ENCODE data around the gene OTUD4. TPM values are rescaled to one million over a fixed set of nuclear protein-coding genes. Genes with fewer than 3 reads are reported as not detected.
A peak's percentile ranks its signal among the peaks of the same experiment; 100 is the strongest.

Gene OTUD4
- total RNA-seq, 1 experiment from 2014 or later, result 16.4 TPM

DNA sequence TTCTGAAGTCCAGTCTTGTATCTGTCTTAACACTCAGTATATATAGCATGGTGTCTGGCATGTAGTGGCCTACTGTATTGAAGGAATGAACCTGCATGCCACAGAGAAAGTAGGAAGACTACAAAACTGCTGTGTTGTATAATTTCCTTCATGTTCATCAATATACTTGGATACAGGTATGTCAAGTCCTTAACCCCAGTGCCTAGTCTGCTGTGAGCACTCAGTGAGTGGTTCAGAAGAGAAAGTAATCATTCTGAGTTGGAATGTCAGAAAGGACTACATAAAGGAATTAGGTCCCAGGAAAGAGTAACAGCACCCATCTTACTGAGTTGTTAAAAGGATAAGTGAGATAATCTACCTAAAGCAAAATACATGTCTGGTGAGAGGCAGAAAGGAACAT, 50.3 kb downstream of the OTUD4 start:
- Histone ChIP-seq H3K4me3 (ENCODE audit: insufficient read depth, low read depth, low read length) (no peak overlapping the region), H3K27me3 (ENCODE audit: control insufficient read depth, insufficient read depth, low read length) (no peaks in the 10 kb centered on the region), H3K36me3 (replicated peaks; ENCODE audit: control insufficient read depth, insufficient read depth, low read length) (peaks cover 5% of the 10 kb centered on the region)
- DNase-seq, result no peak

DNA sequence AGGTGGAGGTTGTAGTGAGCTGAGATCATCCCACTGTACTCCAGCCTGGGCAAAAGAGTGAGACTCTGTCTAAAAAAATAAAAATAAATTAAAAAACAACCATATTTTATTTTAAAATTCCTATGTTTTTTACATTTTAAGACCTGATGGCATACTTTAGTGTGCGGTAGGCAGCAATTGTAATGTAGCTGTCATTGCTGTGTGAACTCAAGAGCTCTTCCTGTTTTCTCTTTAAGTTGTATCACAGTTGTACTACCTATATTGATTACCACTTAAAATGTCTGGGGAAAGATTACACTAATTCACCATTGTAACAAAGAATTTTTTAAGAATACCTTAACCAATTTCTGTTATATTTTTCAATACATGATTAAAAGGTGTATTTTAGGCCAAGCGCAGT, 55.0 kb downstream of the OTUD4 start:
- Histone ChIP-seq H3K4me3 (ENCODE audit: insufficient read depth, low read depth, low read length) (no peak overlapping the region), H3K27me3 (ENCODE audit: control insufficient read depth, insufficient read depth, low read length) (no peaks in the 10 kb centered on the region), H3K36me3 (replicated peaks; ENCODE audit: control insufficient read depth, insufficient read depth, low read length) (peaks cover 14% of the 10 kb centered on the region)
- no peak for DNase-seq

DNA sequence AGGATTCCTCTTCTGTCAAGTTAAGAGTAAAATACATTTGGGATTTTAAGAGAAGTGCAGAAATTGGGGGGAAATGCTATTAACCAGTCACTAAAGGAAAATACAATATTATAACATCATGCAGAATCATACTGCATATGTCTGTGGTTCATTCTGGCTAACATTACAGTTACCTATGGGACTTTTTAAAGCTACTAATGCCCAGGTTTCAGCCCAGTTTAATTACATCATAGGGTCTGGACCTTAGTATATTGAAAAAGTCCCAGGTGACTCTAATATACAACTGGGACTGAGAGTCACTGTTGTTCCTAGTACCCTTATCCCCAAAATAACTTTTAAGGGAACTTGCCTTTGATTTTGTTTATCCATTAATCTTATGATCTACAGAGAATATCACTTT, 72.3 kb downstream of the OTUD4 start:
- H3K27me3 ChIP-seq (ENCODE audit: control insufficient read depth, insufficient read depth, low read length), result no peaks in the 10 kb centered on the region
- no peak for DNase-seq
- H3K36me3 ChIP-seq (replicated peaks; ENCODE audit: control insufficient read depth, insufficient read depth, low read length), result peaks cover 18% of the 10 kb centered on the region
- H3K4me3 ChIP-seq (ENCODE audit: insufficient read depth, low read depth, low read length), result no peak overlapping the region

DNA sequence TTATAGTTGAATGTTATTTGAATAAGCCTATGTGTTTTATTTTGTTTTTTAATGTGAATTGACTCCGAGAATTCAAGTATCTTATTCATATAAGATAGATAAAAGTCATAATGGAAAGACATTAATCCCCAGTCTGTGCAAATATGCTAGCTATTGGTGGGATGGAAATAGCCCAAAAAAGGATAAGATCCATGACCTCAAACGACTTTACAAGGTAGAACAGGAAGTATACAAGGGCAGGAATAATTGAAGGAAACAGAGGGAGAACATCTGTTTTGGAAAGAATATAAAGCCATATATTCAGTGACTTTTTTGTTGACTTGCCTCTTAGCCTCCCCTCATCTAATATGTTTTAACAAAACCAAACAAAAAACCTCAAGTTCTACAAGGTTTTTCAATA, 73.3 kb downstream of the OTUD4 start:
- DNase-seq, result no peak
- H3K4me3 ChIP-seq (ENCODE audit: insufficient read depth, low read depth, low read length), result no peak overlapping the region
- H3K27me3 ChIP-seq (ENCODE audit: control insufficient read depth, insufficient read depth, low read length), result no peaks in the 10 kb centered on the region
- peaks cover 12% of the 10 kb centered on the region for H3K36me3 ChIP-seq (replicated peaks; ENCODE audit: control insufficient read depth, insufficient read depth, low read length)

DNA sequence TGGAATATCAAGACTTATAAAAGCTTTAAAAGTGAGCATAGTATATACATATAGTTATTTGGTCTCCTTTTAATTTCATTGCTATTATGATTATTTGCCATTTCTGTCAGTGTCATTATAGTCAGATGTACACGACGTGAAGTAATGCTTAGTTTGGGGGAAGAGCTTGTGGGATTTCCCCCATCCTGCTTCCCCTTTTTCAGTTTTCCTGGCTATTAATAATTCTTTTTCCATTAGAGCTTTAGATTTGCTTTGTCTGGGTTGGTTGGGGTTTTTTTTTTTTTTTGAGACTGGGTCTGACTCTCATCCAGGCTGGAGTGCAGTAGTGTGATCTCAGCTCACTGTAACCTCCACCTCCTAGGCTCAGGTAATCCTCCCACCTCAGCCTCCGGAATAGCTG, 76.9 kb downstream of the OTUD4 start:
- no peak overlapping the region for H3K4me3 ChIP-seq (ENCODE audit: insufficient read depth, low read depth, low read length)
- DNase-seq, result no peak
- H3K36me3 ChIP-seq (replicated peaks; ENCODE audit: control insufficient read depth, insufficient read depth, low read length), result peaks cover 11% of the 10 kb centered on the region
- no peaks in the 10 kb centered on the region for H3K27me3 ChIP-seq (ENCODE audit: control insufficient read depth, insufficient read depth, low read length)

DNA sequence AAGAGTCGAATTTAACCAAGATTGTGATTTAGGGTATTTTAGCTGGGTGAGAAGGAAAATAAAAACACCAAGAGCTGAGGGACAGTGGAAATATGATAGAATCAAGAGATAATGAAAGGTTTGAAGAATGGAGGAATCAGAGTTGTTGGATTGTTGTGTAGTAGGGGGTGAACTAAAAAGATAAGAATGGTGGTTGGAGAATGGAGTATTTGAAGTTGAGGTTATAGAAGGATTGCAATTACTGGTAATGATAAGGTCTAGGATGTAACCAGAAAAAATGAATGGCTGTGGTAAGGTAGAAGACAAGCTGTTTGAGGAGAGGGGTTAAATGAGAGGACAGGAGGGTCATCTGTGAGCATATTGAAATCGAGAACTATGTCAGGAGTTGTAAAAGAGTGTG, 77.8 kb downstream of the OTUD4 start:
- H3K4me3 ChIP-seq (ENCODE audit: insufficient read depth, low read depth, low read length), result no peak overlapping the region
- no peaks in the 10 kb centered on the region for H3K27me3 ChIP-seq (ENCODE audit: control insufficient read depth, insufficient read depth, low read length)
- no peak for DNase-seq
- peaks cover 11% of the 10 kb centered on the region for H3K36me3 ChIP-seq (replicated peaks; ENCODE audit: control insufficient read depth, insufficient read depth, low read length)

DNA sequence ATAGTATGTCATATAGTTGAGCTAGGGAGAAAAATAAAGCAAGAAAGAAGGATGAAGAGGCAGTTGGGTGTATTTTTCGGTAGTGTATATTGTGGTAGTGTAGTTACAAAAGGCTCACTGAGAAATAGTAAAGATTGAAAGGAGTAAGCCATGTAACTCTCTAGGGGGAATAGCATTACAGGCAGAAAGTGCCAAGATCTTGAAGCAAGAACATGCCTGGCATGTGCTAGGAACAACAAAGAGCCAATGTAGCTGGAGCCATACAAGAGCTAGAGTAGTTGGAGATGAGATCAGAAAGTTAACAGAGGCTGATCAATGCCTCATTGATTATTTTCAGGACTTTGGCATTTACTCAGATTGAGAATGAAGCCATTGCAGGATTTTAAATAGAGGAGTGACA, 79.3 kb downstream of the OTUD4 start:
- H3K27me3 ChIP-seq (ENCODE audit: control insufficient read depth, insufficient read depth, low read length), result no peaks in the 10 kb centered on the region
- no peak overlapping the region for H3K4me3 ChIP-seq (ENCODE audit: insufficient read depth, low read depth, low read length)
- peaks cover 10% of the 10 kb centered on the region for H3K36me3 ChIP-seq (replicated peaks; ENCODE audit: control insufficient read depth, insufficient read depth, low read length)
- no peak for DNase-seq

DNA sequence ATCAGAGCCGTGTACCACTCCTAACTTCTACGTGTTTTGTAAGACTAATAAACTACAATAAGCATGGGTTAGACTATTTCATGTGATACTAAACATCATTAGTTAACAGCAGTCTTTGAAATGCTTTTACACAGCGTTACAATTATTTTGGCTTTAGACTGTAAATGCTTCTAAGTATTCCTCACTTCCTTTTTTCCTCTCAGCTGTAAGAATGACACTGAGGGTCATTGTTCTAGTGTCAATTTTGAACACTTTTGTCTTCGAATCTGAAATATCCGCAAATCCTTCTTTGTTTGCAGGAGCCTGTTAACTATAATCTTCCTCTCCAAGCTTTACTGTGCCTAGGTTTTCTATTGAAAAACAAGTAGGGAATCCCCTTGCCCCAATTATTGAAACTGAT, 80.7 kb downstream of the OTUD4 start:
- Histone ChIP-seq H3K27me3 (ENCODE audit: control insufficient read depth, insufficient read depth, low read length) (no peaks in the 10 kb centered on the region), H3K4me3 (ENCODE audit: insufficient read depth, low read depth, low read length) (peak overlapping the region; percentile 3), H3K36me3 (replicated peaks; ENCODE audit: control insufficient read depth, insufficient read depth, low read length) (peaks cover 3% of the 10 kb centered on the region)
- no peak for DNase-seq

DNA sequence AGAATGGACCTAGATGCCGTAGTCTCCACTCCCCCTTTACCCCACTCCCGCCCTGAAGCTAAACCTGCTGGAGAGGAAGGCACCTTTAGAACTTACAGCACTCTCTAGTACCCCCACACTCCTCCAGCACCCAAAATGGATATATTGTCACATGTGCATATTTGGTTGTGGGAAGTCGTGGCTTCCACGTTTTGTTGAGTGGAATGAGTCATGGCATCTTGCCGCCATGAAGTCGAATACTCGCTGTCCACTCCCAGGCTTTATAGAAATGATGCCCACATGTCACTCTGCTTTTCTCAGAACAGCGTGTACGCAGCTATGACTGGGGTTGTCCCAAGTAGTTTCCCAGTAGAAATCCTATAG, 81.7 kb downstream of the OTUD4 start:
- H3K27me3 ChIP-seq (ENCODE audit: control insufficient read depth, insufficient read depth, low read length), result no peaks in the 10 kb centered on the region
- no peak for DNase-seq
- peaks cover 4% of the 10 kb centered on the region for H3K36me3 ChIP-seq (replicated peaks; ENCODE audit: control insufficient read depth, insufficient read depth, low read length)
- H3K4me3 ChIP-seq (ENCODE audit: insufficient read depth, low read depth, low read length), result peak overlapping the region; percentile 91

DNA sequence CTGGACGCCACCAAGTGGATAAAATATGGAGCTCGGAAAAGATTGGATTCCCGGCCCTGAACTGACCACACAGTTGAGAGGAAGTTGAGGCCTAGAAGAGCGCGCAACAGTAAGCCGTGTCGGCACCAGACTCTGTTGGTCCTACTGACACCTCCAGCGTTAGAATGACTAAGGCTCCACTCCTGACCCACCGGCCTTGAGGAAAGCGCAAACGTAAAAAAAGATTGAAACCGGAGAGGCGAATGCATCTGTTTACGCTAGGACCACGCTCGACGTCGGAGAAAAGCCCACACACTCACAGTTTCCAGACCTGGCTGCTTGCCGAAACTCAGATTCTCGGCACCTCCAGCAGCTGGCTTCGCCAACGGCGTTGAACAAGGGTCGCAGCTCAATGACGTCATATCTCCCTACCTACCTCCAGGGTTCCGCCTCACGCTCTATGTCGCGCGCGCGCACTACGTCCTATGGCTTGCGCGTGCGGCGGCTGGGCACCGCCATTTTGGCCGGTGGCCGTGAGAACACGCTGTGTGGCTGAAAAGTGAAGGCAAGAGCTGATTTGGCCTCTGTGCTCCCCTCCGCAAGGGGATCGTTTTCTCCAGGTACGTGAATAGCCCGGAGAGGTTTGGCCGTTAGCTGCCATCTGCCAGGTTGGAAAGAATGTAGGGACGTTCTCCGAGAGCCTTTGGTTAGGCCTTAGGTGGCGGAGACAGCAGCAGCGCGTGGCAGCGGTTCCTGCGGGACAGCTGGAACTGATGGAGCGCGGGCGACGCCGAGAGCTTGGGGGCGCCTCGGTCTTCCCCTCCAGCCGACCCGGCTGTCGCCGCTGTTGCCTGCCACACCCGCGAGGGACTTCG, 82.3 kb downstream of the OTUD4 start, which contains the start of the genes ABCE1 and ANAPC10:
ABCE1 (plus strand) TSS at position 491 of the 854 bp plus-strand sequence. CDS start 6,102 bp downstream, outside the sequence.
ANAPC10 (minus strand) TSS at position 376 of the 854 bp plus-strand sequence. CDS start 2,097 bp downstream, outside the sequence.
- peaks cover 4% of the 10 kb centered on the region for H3K36me3 ChIP-seq (replicated peaks; ENCODE audit: control insufficient read depth, insufficient read depth, low read length)
- DNase-seq, result peak; percentile 85

DNA sequence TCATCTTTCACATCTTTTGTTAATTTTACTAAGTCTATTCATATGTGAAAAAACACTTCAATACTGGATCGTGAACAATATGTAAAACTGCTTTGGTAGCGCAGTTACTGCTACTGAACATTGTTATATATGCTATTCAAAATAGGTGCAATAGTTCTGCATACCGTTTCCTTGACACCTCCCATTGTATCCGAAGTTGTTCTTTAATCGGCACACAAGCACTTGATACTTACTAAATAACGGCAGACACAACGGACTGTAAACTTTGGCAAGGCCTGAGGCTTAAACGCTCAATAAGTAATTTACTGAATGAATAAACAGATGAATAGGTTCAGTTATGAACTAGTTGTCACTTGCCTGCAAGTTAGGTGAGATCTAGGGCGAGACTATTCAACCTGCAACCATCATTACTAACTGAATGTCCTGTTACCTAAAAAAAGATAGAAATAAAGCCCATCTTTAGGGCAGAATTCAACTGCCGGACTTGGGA, 83.0 kb downstream of the OTUD4 start:
- Histone ChIP-seq H3K36me3 (replicated peaks; ENCODE audit: control insufficient read depth, insufficient read depth, low read length) (peaks cover 4% of the 10 kb centered on the region), H3K4me3 (ENCODE audit: insufficient read depth, low read depth, low read length) (peak overlapping the region; percentile 91), H3K27me3 (ENCODE audit: control insufficient read depth, insufficient read depth, low read length) (no peaks in the 10 kb centered on the region)
- DNase-seq, result no peak

More for the DNA sequence above, 82.3 kb downstream of the OTUD4 start, which contains the start of the genes ABCE1 and ANAPC10:
- Histone ChIP-seq H3K27me3 (ENCODE audit: control insufficient read depth, insufficient read depth, low read length) (no peaks in the 10 kb centered on the region), H3K4me3 (ENCODE audit: insufficient read depth, low read depth, low read length) (peak within 1 kb of the TSS; percentile 91)

DNA sequence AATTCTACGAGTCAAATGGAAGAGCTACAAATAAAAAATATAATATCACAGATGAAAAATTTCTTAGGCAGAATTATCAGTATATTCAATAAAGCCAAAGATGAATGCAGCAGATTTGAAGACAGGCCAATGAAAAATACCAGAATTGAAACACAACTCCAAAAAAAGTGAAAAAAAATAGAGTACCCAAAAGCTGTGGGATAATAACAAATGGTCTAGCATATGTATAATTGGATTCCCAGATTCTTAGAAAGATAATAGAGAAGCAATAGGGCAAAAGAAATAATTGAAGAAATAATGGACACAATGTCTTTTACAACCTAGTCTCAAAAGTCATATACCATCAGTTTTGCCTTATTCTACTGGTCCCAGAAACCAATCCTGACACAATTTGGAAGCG, 86.8 kb downstream of the OTUD4 start:
- DNase-seq, result no peak
- no peaks in the 10 kb centered on the region for H3K27me3 ChIP-seq (ENCODE audit: control insufficient read depth, insufficient read depth, low read length)
- H3K4me3 ChIP-seq (ENCODE audit: insufficient read depth, low read depth, low read length), result no peak overlapping the region
- H3K36me3 ChIP-seq (replicated peaks; ENCODE audit: control insufficient read depth, insufficient read depth, low read length), result peaks cover 4% of the 10 kb centered on the region

DNA sequence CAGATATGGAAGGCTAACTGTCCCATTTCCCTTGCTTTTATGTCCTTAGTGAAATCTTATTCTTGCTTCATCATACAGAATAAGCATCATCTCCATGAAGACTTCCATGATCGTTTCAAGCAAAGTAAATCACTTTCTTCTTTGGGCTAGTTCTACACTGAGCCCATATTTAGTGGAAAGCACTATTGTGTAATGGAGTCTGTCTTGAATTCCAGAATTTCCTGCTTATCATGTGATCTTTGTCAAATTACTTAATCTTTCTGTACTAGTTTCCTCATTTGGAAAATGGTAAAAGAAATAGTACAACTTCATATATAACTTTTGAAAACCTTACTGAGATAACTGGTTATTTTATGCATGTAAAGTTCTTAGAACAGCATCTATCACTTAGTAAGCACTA, 90.0 kb downstream of the OTUD4 start:
- no peak overlapping the region for H3K4me3 ChIP-seq (ENCODE audit: insufficient read depth, low read depth, low read length)
- DNase-seq, result no peak
- H3K27me3 ChIP-seq (ENCODE audit: control insufficient read depth, insufficient read depth, low read length), result no peaks in the 10 kb centered on the region
- peaks cover 3% of the 10 kb centered on the region for H3K36me3 ChIP-seq (replicated peaks; ENCODE audit: control insufficient read depth, insufficient read depth, low read length)

DNA sequence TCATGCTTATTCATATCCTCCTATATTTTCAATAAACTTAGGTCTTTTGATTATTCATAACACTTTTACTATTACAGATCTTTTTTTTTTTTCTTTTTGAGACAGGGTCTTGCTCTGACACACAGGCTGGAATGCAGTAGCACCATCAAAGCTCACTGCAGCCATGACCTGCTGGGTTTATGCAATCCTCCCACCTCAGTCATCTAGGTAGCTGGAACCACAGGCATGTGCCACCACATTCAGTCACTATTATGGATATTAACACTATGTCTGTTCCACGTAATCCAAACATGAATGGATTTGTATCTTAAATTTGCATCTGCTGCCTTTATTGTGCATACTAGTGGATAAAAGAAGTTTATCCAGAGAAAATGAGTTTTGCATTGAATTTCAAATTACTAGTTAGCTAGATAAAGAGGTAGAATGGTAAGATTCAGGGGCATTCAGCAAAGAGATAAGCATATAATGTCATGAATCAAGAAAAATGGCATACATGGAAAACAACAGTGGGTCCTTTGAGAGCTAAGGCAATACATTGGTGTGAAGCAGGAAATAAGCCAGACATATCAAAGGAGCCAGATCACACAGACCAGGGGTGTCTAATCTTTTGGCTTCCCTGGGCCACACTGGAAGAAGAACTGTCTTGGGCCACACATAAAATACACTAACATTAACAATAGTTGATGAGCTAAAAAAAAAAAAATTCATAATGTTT, 96.3 kb downstream of the OTUD4 start:
- H3K36me3 ChIP-seq (replicated peaks; ENCODE audit: control insufficient read depth, insufficient read depth, low read length), result no peaks in the 10 kb centered on the region
- DNase-seq, result no peak
- no peaks in the 10 kb centered on the region for H3K27me3 ChIP-seq (ENCODE audit: control insufficient read depth, insufficient read depth, low read length)
- no peak overlapping the region for H3K4me3 ChIP-seq (ENCODE audit: insufficient read depth, low read depth, low read length)

Measured in H7 (cell line).